ENCODE measurements around the gene GRID1.

GRID1 gene

GRCh38 chr10:86366033-86366901, at the start of gene GRID1:
Gene GRID1, minus strand, starts transcription at chr10:86366795.
- no peak for DNase-seq (ENCODE audit: low read depth, low spot score)

- no peak for DNase-seq (ENCODE audit: low read depth, low spot score)
Measured at GRCh38 chr10:86415583-86415982, 49.0 kb upstream of the GRID1 start.

GRCh38 chr10:86415116-86415515, 48.5 kb upstream of the GRID1 start:
- DNase-seq (ENCODE audit: low read depth, low spot score), result no peak

GRCh38 chr10:86413046-86413728, 46.6 kb upstream of the GRID1 start:
- no peak for DNase-seq (ENCODE audit: low read depth, low spot score)

- DNase-seq (ENCODE audit: low read depth, low spot score), result no peak
Measured at GRCh38 chr10:86411852-86412560, 45.4 kb upstream of the GRID1 start.

- no peak for DNase-seq (ENCODE audit: low read depth, low spot score)
Measured at GRCh38 chr10:86411281-86411841, 44.8 kb upstream of the GRID1 start.

- DNase-seq (ENCODE audit: low read depth, low spot score), result no peak
Measured at GRCh38 chr10:86410542-86411124, 44.0 kb upstream of the GRID1 start.

- no peak for DNase-seq (ENCODE audit: low read depth, low spot score)
Measured at GRCh38 chr10:86409183-86409582, 42.6 kb upstream of the GRID1 start.

- DNase-seq (ENCODE audit: low read depth, low spot score), result no peak
Measured at GRCh38 chr10:86403183-86403797, 36.7 kb upstream of the GRID1 start.

GRCh38 chr10:86402283-86402941, 35.8 kb upstream of the GRID1 start:
- DNase-seq (ENCODE audit: low read depth, low spot score), result peak; percentile 17

GRCh38 chr10:86401588-86402282, 35.1 kb upstream of the GRID1 start:
- peak; percentile 36 for DNase-seq (ENCODE audit: low read depth, low spot score)

- DNase-seq (ENCODE audit: low read depth, low spot score), result peak; percentile 43
Measured at GRCh38 chr10:86400705-86401587, 34.4 kb upstream of the GRID1 start.

GRCh38 chr10:86399879-86400704, 33.5 kb upstream of the GRID1 start:
- peak; percentile 98 for DNase-seq (ENCODE audit: low read depth, low spot score)

GRCh38 chr10:86399514-86399878, 32.9 kb upstream of the GRID1 start:
- no peak for DNase-seq (ENCODE audit: low read depth, low spot score)

- no peak for DNase-seq (ENCODE audit: low read depth, low spot score)
Measured at GRCh38 chr10:86397120-86397519, 30.5 kb upstream of the GRID1 start.

GRCh38 chr10:86393862-86394455, 27.4 kb upstream of the GRID1 start:
- no peak for DNase-seq (ENCODE audit: low read depth, low spot score)

GRCh38 chr10:86393362-86393761, 26.8 kb upstream of the GRID1 start:
- DNase-seq (ENCODE audit: low read depth, low spot score), result no peak

GRCh38 chr10:86392723-86393094, 26.1 kb upstream of the GRID1 start:
- no peak for DNase-seq (ENCODE audit: low read depth, low spot score)

Measured in ELF-1 (cell line).